Gastrocnemius medialis (tissue), 4 donors: ENCODE data around the gene CCDC187. TPM values are rescaled to one million over a fixed set of nuclear protein-coding genes. Genes with fewer than 3 reads are reported as not detected.

Source experiments
- ATAC-seq, 2 donors: fragments of 150-250 bp; one replicate each; pipeline ENCODE4 v1.9.1; 2016
- DNase-seq, 2 donors: peaks; one replicate each; pipeline ENCODE4 v3.0.0-alpha.2; 2019
- H3K27ac ChIP-seq, 4 donors: fragments of 200-600 bp; sonication (generic); 1 replicate in 1 of 4; 2 replicates in 3 of 4; pipeline ENCODE4 v1.5.1; 2016 to 2018; ENCODE audit warnings: mild to moderate bottlenecking in 2 of 4, moderate library complexity in 1 of 4
- H3K27me3 ChIP-seq, 3 donors: fragments of 200-600 bp; sonication (generic) in 2 of 3; 1 replicate in 1 of 3; 2 replicates in 2 of 3; pipeline versions ENCODE4 v1.5.1 to v1.6.0; 2016 to 2019; ENCODE audit warnings: mild to moderate bottlenecking in 1 of 3, moderate library complexity in 1 of 3
- H3K36me3 ChIP-seq, 2 donors: fragments of 200-600 bp; sonication (generic) in 1 of 2; one replicate each; pipeline ENCODE4 v1.5.1; 2017 to 2018
- H3K4me1 ChIP-seq, 2 donors: fragments of 200-600 bp; sonication (generic) in 1 of 2; one replicate each; pipeline ENCODE4 v1.5.1; 2016 to 2017; ENCODE audit warnings: mild to moderate bottlenecking in 2 of 2
- H3K4me3 ChIP-seq, 4 donors: fragments of 200-600 bp; sonication (generic) in 3 of 4; 1 replicate in 1 of 4; 2 replicates in 3 of 4; pipeline ENCODE4 v1.5.1; 2016 to 2019; ENCODE audit warnings: mild to moderate bottlenecking in 2 of 4
- H3K9me3 ChIP-seq, 3 donors: fragments of 200-600 bp; sonication (generic) in 2 of 3; 1 replicate in 1 of 3; 2 replicates in 2 of 3; pipeline ENCODE4 v1.5.1; 2016 to 2019
- POLR2A ChIP-seq, 2 donors: fragments of 450-650 bp; IDR thresholded peaks; one replicate each; pipeline ENCODE4 v1.6.1; 2017; ENCODE audit warnings: antibody characterized with exemption in 2 of 2, mild to moderate bottlenecking in 2 of 2, moderate library complexity in 2 of 2
- in situ Hi-C, 4 donors: fragments of 200-750 bp; cut with MboI; loops; one replicate each; pipeline versions ENCODE4 v1.15.0 to v1.8.0; 2017; ENCODE audit warnings: low sequenced_read_pairs in 4 of 4
- intact Hi-C: fragments of 100-400 bp; cut with DNase I; formaldehyde crosslinking; loops from one replicate; pipeline ENCODE4 v1.15.1; 2023; ENCODE audit warnings: low total_unique reads
- total RNA-seq, 4 donors: library from RNA; depleted of rRNA; stranded (reverse); fragments of >200 nt; gene quantifications; one replicate each; pipeline versions ENCODE4 v1.1.0 to v1.2.3, GENCODE V29; 2016
- TF ChIP-seq, protein P1 (sequence below), 5 experiments: fragments of 450-650 bp in 3 of 5; fragments of 200-600 bp in 2 of 5; sonication (generic) in 2 of 5; IDR thresholded peaks in 4 of 5; conservative IDR thresholded peaks in 1 of 5; 1 replicate in 4 of 5; 2 replicates in 1 of 5; pipeline ENCODE4 v1.5.1; 2016 to 2019; ENCODE audit warnings: antibody characterized with exemption in 5 of 5, mild to moderate bottlenecking in 3 of 5, moderate library complexity in 3 of 5

CCDC187 gene
- total RNA-seq, 4 donors from 2014 or later = not detected

DNA sequence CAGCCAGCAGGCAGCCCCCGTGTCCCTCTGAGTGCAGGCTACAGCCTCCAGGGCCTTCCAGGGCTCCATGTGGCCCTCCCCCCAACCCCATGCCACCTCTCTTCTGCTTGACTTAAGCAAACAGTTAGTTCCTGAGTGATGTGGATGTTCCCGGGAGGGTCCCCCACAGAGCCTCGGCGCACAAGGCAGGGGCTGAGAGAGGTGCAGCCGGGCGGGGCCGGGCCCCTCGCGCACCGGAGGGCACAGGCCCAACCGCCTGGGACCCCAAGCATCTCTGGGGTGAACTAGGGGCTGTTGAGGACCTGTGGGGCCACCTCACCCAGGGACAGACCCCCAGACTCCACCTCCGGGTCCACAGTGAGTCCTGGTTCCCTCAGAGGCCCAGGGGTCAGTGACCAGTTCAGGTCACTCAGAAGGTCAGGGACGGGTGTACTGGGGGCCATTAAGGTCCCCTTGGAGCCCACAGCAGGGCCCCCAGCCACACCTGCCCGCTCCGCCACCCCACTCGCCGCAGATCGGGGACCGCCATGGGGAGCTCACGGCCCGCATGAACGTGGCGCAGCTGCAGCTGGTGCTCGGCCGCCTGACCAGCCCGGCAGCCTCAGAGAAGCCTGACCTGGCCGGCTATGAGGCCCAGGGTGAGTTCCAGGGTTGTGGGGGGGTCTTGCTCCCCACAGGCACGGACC is 36.6 kb upstream of the CCDC187 start:
- H3K9me3 ChIP-seq = no peaks in the 10 kb centered on the region
- ATAC-seq (no peak), DNase-seq (no peak)
- peaks cover 0 to 5% of the 10 kb centered on the region in 2 donors for H3K4me1 ChIP-seq
- H3K4me3 ChIP-seq = no peak overlapping the region
- intact Hi-C loops = no loop called here
- H3K36me3 ChIP-seq = no peaks in the 10 kb centered on the region
- H3K27ac ChIP-seq = no peak overlapping the region
- peaks cover 7 to 21% (median 20%) of the 10 kb centered on the region in 3 donors for H3K27me3 ChIP-seq
- TF ChIP-seq, protein P1, sequence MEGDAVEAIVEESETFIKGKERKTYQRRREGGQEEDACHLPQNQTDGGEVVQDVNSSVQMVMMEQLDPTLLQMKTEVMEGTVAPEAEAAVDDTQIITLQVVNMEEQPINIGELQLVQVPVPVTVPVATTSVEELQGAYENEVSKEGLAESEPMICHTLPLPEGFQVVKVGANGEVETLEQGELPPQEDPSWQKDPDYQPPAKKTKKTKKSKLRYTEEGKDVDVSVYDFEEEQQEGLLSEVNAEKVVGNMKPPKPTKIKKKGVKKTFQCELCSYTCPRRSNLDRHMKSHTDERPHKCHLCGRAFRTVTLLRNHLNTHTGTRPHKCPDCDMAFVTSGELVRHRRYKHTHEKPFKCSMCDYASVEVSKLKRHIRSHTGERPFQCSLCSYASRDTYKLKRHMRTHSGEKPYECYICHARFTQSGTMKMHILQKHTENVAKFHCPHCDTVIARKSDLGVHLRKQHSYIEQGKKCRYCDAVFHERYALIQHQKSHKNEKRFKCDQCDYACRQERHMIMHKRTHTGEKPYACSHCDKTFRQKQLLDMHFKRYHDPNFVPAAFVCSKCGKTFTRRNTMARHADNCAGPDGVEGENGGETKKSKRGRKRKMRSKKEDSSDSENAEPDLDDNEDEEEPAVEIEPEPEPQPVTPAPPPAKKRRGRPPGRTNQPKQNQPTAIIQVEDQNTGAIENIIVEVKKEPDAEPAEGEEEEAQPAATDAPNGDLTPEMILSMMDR (IDR thresholded peaks at IDR 0.05 in 4 of 5, conservative IDR thresholded peaks at IDR 0.05 in 1 of 5) = no peak
- no peak for TF ChIP-seq POLR2A (IDR thresholded peaks at IDR 0.05)
- in situ Hi-C loops = no loop called here

DNA sequence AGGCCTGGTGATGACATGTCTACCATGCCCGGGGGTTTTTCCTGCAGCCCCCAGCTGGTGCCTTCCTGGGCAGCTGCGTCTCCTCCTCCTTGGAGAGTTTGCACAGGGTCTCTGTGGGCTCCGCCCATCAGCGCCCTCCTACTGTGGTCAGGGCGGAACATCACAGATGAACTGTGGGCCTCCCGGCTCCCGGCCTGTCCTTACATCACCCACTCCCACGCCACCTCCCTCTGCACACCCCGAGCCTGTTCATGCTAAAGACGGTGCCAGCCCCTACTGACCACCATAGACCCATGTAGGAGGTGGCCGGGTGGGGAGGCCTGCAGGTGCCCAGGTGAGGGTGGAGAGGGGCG is 36.0 kb upstream of the CCDC187 start:
- intact Hi-C loops = loop anchor here (1.0 kb wide), 1 partner anchor 23 kb away; the partner anchor contains the start of gene DNLZ
- in situ Hi-C loops = no loop called here
- DNase-seq (no peak), ATAC-seq (no peak)
- TF ChIP-seq, protein P1 (IDR thresholded peaks at IDR 0.05 in 4 of 5, conservative IDR thresholded peaks at IDR 0.05 in 1 of 5) = no peak
- no peak for TF ChIP-seq POLR2A (IDR thresholded peaks at IDR 0.05)
- Histone ChIP-seq H3K27me3 (peaks cover 2 to 20% (median 15%) of the 10 kb centered on the region in 3 donors), H3K4me3 (no peak overlapping the region), H3K27ac (no peak overlapping the region), H3K9me3 (no peaks in the 10 kb centered on the region), H3K4me1 (peaks cover 0 to 5% of the 10 kb centered on the region in 2 donors), H3K36me3 (no peaks in the 10 kb centered on the region)

DNA sequence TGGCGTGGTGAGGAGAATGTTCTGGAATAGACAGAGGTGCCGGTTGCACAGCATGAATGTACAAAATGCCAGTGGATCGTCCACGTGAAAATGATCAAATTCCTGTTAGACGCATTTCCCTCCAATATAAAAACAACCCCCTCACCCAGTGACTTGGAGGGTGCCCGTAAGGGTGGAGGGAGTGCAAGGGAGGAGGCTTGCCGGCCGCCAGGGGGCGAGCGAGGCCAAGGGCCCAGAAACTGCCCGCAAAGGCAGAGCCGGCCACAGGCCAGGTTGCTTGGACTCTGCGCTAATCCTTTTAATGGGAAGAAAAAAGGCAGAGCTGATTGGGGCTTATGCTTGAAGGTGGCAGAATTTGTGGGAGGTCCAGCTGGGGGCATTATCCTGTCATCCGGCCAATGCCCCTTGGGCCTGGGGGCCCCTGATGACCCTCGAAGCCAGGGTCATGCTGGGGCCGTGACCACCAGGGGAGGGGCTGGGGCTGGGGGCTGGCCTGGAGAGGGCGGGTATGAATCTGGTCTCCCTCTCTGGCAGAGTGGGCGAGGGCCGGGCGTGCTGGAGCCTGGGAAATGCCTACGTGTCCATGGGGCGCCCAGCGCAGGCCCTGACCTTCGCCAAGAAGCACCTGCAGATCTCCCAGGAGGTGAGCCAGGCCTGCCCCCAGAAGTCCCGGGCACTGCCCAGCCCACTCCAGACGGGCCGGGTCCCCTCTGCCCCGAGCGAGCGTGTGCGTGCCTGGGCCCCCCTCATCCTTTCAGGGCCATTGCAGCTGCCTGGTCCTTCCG is 35.5 kb upstream of the CCDC187 start:
- Histone ChIP-seq H3K9me3 (no peaks in the 10 kb centered on the region), H3K4me1 (peaks cover 0 to 5% of the 10 kb centered on the region in 2 donors), H3K27ac (no peak overlapping the region), H3K27me3 (peaks cover 2 to 20% (median 13%) of the 10 kb centered on the region in 3 donors), H3K36me3 (no peaks in the 10 kb centered on the region), H3K4me3 (no peak overlapping the region)
- intact Hi-C loops (loop anchor here (1.0 kb wide), 1 partner anchor 24 kb away; the partner anchor contains the start of gene DNLZ), in situ Hi-C loops (no loop called here)
- TF ChIP-seq, protein P1 (IDR thresholded peaks at IDR 0.05 in 4 of 5, conservative IDR thresholded peaks at IDR 0.05 in 1 of 5) = peak; percentile 43 to 89 (median 77)
- no peak for TF ChIP-seq POLR2A (IDR thresholded peaks at IDR 0.05)
- ATAC-seq (peak; percentile 66 to 80), DNase-seq (peak in 1 of 2 donors; percentile 37)

DNA sequence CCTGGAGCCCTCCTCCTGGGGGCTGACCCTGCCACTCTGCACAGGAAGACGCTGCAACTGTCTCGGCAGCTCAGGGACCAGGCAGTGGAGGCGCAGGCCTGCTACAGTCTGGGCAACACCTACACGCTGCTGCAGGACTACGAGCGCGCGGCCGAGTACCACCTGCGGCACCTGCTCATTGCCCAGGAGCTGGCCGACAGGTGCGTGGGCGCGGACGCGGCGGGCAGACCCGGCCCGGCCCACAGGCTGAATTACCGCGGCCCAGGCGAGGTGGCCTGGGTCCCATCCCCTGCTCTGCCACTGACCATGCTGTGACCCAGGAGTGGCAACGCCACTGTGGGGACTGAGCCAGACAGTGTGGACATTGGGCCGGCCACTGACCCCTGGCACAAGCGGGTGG is 34.6 kb upstream of the CCDC187 start:
- intact Hi-C loops = no loop called here
- no peak overlapping the region for H3K4me3 ChIP-seq
- in situ Hi-C loops = no loop called here
- no peaks in the 10 kb centered on the region for H3K36me3 ChIP-seq
- peaks cover 0 to 20% (median 13%) of the 10 kb centered on the region in 3 donors for H3K27me3 ChIP-seq
- DNase-seq (no peak), ATAC-seq (no peak)
- no peaks in the 10 kb centered on the region for H3K9me3 ChIP-seq
- no peak for TF ChIP-seq POLR2A (IDR thresholded peaks at IDR 0.05)
- TF ChIP-seq, protein P1 (IDR thresholded peaks at IDR 0.05 in 4 of 5, conservative IDR thresholded peaks at IDR 0.05 in 1 of 5) = no peak
- no peak overlapping the region for H3K27ac ChIP-seq
- H3K4me1 ChIP-seq = peaks cover 0 to 5% of the 10 kb centered on the region in 2 donors
